GM18867 (cell line): ENCODE results near the gene IL12B.
A peak's percentile ranks its signal among the peaks of the same experiment; 100 is the strongest.
"Not testable (repeated sequence)": the region's sequence is repeated elsewhere in the genome, so short reads cannot be mapped to it uniquely, and the experiment has no call there.

Experiments
- ATAC-seq: cut with Tn5 transposase; IDR thresholded peaks from one replicate; pipeline ENCODE4 v1.9.1; 2021; ENCODE audit warnings: mild to moderate bottlenecking, moderate library complexity; ENCODE audit not compliant: unreplicated experiment

Gene IL12B

DNA sequence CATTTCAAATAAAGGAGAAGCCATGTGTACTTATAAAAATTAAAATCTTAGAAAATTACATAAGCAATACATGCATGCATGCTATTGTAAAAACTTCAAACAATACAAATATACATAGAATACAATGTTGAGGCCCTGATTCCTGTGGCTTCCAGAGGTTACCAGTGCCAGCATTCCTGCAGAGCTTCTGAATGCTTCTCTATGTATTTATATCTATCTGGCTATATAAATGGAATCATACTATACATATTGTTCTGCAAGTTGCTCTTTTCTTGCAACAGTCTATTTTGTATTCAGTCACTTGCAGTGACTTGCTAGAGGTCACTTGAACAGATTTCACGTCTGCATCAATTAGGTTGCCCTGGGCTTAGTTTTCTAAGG lies 3.2 kb upstream of the IL12B start:
- no peak for ATAC-seq

GRCh38 chr5:159332800-159333544 lies 2.7 kb upstream of the IL12B start:
- ATAC-seq: peak; percentile 38

DNA sequence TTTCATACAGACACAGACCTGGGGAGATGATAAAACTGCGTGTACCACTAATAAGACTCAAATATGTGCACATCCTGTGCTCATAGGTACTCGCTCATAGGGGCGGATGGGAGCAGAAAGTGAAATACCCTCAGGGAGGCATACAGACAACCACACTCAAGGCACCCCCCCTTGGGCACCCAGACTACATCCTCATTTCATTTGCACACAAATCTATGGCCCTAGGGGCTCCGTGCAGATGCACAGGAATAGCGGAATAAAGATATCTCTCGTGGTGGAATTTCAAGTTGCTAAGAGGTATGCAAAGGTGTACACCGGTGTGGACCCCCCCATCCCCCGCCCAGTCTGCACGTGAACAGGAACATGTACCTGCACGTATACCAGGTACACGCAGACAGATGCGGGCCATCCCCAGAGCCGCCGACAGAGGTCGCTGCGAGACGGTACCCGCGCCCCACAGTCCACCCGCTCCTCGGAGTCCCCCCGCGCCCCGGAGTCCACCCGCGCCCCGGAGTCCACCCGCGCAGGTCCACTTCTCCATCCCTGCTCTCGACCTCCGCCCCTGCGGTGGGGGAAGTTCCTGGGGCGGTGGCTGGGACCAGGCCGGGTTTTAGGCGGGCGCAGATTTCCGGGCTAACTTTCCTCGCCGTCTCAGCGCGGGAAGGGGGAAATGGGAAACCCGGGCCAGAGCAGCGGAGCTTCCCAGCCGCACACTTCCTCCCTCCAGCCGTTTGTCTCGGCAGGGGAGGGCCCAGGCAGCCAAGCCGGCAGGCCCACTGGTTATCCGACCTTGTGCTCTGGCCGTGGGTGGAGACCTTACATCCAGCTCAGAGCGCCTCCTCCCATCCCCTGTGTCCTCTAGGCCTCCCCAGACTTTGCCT lies 1.0 kb upstream of the IL12B start:
- peak; percentile 63 for ATAC-seq

GRCh38 chr5:159324986-159325385 lies 5.3 kb downstream of the IL12B start:
- no peak for ATAC-seq

- ATAC-seq: no peak
Observed at GRCh38 chr5:159324102-159324755, 6.1 kb downstream of the IL12B start.

GRCh38 chr5:159322180-159322579 lies 8.1 kb downstream of the IL12B start:
- peak; percentile 90 for ATAC-seq

DNA sequence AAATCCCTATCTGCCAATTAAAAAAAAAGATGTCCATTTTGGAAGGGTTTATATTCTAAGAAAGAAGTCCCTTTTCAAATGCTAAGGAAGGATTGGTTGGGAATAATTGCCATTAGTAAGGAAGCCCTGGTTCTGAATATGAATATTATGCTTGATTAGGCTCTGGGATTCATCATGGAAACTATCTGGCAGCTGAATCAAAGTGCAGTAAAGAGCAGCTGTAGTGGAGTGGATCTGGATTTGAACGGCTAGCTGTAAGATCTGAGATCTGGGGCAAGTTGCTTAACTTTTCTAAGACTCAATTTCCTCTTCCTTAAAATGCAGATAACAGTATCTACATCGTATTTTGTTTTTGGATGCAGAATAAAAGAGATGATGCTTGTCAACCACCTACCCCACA lies 10.5 kb downstream of the IL12B start:
- no peak for ATAC-seq

DNA sequence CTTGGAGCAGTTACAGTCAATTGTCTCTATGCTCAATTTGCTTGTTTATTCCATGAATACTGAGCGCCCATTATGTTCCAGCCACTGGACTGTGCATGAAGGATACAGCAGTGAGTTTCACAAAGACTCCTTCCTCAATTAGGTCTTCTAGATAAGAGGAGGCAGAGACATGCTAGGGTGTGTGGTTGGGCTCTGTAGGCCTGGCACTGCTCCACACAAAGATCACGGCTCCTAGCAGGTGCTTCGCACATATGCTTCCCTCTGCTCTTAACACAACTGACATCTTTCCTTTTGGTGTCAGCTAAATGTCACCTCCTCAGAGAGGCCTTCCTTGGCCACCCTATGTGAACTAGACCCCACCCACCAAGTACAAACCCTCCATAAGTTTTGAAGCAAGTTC lies 10.9 kb downstream of the IL12B start:
- ATAC-seq: no peak

- no peak for ATAC-seq
Observed at GRCh38 chr5:159318448-159318847, 11.8 kb downstream of the IL12B start.

DNA sequence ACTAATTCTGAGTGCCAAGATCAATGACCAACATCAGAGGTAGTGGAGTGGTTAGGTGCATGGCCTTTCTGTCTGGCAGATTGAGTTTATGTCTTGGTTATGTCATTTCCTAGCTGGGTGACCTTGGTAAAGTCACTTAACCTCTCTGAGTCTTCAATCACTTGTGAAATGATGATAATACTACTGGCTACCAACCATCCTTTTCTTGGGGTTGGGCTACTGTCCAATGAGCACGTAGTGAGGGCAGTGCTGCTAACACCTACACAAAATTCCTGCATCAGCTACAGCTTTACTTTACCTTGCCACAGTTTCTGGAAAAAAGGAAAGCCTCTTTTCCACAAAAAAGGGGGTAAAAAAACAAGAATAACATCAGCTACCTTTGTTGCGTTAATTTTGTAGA lies 12.4 kb downstream of the IL12B start:
- ATAC-seq: no peak

- peak; percentile 83 for ATAC-seq
Observed at GRCh38 chr5:159316519-159317383, 13.5 kb downstream of the IL12B start.

GRCh38 chr5:159313197-159313596 lies 17.1 kb downstream of the IL12B start:
- no peak for ATAC-seq

GRCh38 chr5:159311063-159311462 lies 19.2 kb downstream of the IL12B start:
- no peak for ATAC-seq

DNA sequence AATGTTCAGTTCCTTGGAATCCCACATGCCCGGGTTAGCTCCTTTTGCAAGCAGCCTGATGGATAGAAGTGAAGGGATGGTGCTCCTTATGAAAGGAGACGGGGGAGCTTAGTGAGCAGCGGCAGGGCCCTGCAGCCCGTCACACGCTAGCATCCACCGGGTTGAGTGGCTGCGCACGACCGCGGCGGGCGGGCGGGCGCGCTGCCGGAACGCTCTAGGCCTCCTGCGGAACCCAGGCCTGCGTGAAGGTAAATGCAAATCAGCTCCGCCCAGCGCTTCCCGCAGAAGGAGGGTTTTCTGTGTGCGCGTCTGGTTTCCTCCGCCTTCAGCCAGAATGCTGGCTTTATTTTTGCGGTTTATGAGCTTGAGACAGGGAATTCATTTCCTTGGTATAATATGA lies 19.8 kb downstream of the IL12B start:
- ATAC-seq: peak; percentile 73

DNA sequence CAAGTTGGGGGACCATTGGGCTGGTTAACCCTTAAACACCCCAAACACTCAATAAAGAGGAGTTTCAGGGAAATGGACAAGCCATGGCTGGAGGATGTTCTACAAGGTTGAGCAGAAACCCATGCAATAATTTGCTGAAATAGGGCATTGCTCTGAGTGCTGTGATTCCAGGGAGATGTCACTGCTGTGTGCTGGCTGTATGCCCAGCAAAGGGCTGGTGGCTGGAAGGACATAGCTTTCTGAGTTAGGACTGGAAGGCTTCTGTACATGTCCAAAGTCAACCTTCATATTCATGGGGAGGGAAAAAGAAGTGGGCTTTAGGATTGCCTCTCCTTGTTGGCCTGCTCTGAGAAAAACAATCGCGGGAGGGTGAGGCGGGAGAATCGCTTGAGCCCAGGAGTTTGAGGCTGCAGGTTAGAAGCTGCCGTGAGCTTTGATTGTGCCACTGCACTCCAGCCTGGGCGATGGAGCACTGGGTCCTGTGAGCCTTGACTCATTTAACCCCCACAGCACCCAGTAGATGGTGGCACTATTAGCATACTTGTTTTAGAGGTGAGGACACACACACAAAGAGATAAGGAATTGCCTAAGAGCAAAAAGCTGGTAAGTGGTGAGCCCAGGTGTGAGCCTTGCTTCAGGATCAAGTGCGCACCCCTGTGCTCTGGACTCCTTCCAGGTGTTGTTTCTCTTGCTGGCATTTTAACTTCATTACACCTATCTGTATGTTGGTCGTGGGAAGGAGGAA lies 20.4 kb downstream of the IL12B start:
- ATAC-seq: no peak

DNA sequence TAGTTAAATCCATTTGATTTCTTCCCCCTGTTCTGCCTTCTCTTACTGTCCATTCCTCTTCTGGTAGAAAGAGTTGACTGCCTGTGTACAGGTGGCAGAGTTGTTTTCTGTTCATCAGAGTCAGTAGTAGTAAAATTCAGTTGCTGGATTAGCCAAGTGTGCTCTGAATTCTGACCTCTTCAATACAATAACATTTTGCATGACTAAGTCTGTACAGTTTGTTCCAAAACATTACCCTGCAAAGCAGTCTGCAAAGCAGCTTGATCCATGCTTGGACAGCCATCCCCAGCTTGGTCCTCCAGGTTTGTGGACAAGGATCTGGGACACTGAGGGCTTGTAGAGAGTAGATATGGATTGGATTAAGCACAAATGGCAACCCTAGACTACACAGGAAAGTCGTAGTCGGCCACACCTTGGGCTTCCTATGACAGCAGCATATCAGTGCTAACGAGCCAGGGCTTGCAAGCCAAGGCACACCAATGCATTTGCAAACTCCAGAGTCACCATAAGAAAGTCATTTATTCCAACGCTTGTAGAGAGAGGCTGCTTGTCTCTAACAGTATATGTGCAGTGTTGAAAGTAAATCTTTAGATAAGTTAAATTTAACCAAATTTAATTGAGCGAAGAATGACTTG lies 25.2 kb downstream of the IL12B start:
- no peak for ATAC-seq

GRCh38 chr5:159303286-159303685 lies 27.0 kb downstream of the IL12B start:
- no peak for ATAC-seq

GRCh38 chr5:159301929-159302860 lies 28.1 kb downstream of the IL12B start:
- ATAC-seq: not testable (repeated sequence)
